Measurements from ENCODE around the gene PDHX.

PDHX gene

DNA sequence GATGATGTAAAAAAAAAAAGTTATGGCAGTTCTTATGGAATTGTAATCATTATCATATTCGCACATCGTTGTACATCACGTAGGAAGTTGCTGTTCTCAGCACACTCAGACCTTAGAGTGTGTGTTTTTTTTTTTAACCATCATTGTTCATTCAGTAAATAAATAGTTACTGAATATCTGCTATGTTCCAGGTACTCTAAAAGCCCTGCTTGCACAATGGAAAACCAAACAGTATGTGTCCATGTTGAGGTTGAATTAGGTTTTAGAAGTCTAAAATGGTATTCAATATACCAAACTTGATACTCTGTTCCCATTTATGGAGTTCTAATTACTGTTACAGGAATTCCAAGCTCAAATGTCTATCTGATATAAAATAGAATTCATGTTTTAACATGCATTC, 41.2 kb downstream of the PDHX start:
- no peak for DNase-seq

DNA sequence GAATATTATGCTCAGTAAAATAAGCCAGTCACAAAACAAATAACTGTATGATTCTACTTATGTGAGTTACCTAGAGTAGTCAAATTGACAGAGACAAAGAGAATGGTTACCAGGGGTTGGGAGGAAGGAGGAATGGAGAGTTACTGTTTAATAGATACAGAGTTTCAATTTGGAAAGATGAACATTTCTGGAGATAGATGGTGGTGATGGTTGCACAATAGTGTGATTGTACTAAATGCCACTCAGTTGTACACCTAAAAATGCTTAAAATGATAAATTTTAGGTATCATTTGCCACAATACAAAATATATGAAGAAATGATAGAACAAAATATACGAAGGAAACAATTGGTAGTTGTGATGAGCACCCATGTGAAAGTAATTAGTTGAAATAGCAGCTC, 43.4 kb downstream of the PDHX start:
- DNase-seq = no peak

DNA sequence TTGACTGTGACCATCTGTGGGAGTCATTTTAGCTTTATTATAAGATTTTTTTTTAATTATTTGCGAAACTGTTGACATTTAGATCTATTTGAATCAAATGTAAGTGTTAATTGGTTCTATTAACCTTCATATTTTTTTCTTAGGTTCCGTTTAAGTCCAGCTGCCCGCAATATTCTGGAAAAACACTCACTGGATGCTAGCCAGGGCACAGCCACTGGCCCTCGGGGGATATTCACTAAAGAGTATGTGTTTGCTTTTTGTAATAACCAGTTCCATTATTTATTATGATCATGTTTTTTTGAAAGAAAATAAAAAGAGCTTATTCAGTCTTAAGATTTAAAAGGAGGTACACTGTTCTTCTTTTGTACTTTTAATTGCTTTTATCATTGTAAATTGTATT, 43.9 kb downstream of the PDHX start:
- no peak for DNase-seq

DNA sequence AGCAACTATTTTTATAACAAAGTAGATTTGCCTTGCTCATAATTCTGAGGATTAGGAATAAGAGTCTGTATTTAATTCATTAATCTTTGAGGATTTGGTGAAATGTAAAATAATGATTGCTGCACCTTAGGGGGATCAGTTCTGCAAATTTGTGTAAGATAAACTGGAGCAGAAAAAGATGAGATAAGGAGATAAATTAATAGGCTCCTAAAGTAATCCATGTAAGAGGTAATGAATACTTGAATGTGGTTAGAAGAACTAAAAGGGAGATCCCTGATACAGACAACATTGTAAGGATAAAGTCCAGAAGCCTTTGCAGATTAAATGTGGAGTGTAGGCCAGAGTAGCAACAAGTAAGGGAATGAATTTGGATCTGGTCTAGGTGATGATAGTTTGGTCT, 45.6 kb downstream of the PDHX start:
- no peak for DNase-seq

DNA sequence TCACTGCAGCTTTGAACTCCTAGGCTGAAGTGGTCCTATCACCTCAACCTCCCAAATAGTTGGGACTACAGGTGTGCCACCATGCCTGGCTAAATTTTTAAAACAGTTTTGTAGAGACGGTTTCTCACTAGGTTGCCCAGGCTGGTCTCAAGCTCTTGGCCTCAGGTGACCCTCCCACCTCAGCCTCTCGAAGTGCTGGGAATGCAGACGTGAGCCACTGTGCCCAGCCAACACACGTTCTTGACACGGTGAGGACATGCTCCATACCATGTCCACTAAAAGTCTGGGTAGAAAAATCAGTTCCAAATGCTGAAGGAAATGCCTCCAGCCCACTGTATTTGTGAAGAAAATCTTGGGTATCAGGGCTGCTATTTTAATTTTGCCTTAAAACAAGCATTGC, 46.9 kb downstream of the PDHX start:
- no peak for DNase-seq

DNA sequence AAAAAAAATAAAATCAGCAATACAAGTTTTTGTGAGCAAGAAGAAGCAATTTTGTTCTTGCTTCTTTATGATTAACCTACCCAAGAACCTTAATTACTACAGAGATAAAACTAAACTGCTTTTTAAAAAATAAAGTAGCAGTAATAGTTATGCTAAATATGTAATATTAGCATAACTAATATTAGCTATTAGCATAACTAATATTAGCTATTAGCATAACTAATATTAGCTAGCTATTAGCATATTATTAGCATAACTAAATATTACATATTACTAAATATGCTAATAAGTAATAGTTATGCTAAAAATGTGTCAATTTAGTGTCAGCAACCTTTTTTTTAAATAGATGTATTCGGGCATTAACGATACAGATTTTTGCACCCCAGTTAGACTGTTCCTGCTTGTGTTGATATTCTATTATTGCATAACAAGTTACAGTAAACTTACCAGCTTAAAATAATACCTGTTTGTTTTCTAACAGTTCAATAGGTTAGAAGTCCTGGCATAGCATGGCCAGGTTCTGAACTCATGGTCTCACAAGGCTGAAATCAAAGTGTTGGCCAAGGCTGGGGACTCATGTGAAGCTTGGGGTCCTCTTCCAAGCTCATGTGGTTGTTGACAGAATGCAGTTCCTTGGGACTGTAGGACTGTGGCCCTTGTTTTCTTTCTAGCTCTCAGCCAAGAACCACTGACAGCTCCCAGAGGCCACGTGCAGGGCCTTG, 48.4 kb downstream of the PDHX start:
- DNase-seq = no peak

DNA sequence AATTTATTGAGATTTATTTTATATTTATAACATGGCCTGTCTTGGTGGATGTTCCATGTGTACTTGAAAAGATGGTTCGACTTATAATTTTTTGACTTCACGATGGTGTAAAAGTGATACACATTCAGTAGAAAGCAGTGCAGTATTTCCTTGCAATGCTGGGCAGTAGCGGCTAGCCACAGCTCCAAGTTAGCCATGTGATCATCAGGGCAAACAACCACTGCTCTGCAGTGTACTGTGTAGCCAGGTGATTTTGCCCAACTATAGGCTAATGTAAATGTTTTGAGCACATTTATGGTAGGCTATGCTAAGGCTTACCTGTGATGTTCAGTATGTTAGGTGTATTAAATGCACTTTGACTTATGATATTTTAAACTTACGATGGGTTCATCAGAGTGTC, 52.4 kb downstream of the PDHX start:
- no peak for DNase-seq

DNA sequence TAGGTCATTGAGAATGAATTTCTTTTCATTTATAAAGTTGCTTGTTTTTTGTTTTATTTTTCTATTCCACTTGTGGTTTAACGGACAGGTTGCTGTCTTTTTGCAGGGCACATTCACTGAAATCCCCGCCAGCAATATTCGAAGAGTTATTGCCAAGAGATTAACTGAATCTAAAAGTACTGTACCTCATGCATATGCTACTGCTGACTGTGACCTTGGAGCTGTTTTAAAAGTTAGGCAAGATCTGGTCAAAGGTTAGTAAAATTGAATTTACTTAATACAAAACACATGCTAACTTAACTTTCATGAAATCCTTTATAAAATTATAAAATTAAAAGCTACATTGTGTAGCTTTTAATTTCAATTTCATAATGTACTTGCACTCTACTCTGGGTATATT, 53.6 kb downstream of the PDHX start:
- no peak for DNase-seq

DNA sequence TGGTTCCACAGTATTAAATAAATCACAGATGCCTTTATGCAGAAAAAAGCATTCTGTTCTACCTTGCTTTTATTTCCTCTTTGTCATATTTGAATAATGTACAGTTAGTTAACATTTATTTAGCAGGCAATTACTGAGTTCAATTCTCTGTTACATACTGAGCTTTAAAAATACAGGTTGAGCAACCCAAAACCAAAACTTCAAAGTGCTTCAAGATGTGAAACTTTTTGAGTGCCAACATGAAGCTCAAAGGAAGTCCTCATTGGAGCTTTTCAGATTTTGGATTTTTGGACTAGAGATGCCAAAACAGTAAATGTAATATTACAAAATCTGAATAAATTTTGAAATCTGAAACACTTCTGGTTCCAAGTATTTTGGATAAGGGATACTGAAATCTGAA, 54.1 kb downstream of the PDHX start:
- no peak for DNase-seq

DNA sequence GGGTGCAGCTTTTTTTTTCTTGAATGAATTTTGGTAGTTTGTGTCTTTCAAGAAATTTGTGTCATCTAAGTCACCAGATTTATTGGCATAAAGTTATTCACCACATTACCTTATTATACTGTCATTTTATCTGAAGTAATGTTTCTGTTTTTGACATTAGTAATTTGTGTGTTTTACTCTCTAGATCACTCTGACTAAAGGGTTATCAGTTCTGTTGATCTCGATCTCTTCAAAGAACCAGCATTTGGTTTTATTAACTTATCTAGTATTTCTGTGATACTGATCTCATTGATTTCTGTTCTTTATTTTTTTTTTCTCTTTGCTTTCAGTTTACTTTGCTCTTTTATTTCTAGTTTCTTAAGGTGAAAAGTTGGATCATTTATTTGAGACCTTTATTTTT, 55.5 kb downstream of the PDHX start:
- DNase-seq = no peak

DNA sequence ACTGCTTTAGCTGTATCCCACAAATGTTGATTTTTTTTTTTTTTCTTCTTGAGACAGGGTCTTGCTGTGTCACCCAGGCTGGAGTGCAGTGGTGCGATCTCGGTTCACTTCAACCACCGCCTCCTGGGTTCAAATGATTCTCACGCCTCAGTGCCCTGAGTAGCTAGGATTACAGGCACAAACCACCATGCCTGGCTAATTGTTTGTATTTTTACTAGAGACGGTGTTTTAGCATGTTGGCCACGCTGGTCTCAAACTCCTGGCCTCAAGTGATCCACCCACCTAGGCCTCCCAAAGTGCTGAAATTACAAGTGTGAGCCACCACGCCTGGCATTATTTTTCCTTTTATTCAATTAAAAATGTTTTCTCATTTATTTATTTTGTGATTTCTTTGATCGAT, 55.9 kb downstream of the PDHX start:
- no peak for DNase-seq

DNA sequence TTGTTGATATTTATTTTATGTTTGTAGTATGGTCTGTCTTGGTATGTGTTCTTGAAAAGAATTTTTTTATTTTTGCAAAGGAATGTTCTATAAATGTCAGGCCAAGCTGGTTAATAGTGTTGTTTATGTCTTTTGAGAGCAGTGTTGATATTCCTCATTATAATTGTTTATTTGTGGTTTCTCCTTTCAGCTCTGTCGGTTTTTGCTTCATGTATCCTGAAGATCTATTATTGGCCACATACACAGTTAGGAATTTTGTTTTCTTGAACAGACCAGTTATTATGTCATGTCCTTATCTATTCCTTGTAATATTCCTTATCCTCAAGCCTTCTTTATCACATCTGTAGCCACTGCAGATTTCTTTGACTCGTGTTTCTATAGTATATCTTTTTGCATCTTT, 56.5 kb downstream of the PDHX start:
- peak; percentile 18 for DNase-seq

DNA sequence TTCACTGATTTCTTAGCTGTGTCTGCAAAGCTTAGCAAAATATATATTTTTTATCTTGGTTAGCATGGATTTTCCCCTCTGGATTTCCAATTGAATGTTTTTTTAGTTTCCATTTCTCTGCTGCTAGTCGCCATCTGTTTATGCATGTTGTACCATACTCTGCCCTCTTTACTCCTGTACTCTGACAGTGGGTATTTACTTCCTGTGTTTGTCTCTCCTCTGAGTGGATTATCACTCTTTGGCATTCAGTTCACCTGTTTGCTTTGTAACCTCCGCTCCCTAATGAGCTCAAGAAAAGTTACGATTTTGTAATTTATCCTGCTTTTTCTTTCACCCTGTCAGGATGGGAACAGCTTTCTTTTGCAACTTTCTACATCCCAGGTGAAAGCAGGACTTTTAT, 59.1 kb downstream of the PDHX start:
- DNase-seq = no peak

DNA sequence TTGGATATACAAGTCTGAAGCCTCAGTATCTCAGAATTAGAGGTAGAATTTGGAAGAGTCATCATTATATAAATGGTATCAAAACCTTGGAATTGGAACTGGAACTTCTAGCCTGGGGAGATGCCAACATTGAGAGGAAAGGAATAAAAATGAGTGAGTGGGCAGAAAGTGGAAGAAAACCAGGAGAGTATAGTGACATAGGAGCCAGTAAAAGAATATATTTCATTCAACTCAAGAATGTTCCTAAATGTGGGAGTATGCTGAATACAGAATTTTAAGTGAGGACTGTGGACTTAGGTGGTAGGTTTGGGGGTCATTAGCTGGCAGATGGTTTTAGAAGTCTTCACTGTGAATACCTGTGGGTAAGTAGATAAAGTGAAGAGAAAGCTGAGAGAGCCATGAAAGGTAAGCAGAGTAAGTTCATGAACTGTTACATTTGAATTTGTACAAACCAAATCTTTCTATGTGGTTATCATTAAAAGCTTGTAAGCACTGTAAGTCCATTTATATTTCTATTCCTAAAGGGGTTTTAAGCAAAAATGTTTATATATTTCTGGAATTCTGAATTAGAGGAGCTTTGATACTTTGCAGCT, 60.2 kb downstream of the PDHX start:
- no peak for DNase-seq

DNA sequence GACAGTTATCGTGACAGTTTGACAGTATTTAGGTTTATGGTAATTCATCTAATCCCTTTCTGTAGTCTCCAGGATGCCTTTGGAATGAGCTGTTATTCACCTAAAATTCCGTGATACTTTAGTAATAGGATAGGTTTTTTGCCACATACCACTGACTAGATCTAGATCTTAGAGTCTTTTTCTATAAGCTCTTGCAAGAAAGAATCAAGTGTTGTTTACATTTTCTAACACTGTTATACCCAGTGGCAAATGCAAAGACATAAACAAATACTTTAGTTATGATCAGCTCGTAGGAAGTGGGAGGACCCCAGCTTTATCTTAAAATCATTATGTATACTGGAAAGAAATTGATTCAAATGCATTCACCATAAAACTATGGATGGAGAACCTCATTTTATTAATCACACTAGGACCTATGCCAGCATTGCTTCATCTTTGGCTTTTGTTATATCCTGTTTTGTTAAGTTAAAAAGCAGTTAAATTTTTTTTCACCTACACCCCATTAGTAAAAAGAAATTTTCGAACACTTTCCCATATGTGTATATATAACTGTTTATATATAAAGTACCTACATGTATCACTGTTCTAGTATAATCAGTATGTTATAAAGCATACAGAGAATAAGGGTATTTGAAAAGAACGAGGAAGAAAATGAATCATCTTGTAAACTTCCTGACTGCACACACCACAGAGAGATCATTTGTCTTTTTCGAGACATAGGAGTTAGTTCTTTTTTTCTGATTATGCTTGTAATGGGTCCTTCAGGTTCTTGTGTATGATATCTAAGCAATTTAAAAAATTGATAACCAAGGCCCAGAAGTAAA, 60.9 kb downstream of the PDHX start:
- peak; percentile 81 for DNase-seq

DNA sequence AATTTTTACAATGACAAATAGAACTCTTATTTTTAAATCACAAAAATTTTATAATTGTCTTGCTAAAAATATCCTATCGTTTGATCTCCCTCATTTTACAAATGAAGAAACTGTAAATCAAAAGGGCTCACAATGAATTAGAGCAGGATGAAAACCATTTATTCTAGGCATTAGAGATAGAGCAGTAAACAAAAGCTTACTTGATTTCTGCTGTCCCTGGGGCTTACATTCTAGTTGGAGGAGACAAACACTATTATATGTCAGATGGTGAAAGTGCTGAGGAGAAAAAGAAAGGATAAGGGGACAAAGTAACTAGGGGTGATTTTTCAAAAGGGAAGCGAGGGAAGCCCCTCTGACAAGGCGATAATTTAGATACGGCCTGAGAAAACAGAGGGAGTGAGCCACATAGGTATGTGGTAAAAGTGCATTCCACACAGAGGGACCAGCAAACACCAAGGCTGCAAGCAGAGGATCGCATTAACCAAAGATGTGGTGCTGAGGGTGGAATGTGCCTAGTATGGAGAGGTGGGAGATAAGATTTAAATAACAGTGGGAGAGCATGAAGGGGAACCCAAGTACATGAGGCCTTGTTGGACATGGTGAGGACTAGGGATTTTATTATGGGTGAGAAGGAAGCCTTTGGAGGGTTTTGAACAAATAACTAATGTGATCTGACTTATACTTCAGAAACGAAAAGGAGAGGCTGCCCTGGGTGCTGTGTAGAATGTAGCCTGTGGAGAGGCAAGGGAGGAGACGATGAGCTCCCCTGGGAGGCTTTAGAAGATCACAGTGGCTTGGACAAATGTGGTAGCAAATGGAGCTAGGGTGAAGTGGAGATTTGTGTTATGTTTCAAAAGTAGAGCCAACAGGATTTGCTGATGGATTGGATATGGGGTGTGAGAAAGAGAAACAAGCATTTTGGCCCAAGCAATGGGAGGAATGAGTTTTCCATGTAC, 62.1 kb downstream of the PDHX start:
- no peak for DNase-seq

DNA sequence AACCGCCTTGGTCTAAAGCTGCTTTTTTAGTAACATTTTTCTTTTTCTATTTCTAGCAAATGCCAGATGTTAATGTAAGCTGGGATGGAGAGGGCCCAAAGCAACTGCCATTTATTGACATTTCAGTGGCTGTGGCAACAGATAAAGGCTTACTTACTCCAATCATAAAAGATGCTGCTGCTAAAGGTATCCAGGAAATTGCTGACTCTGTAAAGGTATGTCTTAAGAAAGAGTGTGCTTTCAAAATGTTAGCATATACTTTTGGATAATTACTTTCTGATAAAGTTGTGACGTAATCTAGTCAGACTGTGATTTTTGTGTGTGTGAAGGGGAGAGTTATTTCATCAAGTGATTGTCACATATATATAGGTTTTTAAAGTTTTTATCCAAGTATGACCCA, 68.1 kb downstream of the PDHX start:
- DNase-seq = no peak

DNA sequence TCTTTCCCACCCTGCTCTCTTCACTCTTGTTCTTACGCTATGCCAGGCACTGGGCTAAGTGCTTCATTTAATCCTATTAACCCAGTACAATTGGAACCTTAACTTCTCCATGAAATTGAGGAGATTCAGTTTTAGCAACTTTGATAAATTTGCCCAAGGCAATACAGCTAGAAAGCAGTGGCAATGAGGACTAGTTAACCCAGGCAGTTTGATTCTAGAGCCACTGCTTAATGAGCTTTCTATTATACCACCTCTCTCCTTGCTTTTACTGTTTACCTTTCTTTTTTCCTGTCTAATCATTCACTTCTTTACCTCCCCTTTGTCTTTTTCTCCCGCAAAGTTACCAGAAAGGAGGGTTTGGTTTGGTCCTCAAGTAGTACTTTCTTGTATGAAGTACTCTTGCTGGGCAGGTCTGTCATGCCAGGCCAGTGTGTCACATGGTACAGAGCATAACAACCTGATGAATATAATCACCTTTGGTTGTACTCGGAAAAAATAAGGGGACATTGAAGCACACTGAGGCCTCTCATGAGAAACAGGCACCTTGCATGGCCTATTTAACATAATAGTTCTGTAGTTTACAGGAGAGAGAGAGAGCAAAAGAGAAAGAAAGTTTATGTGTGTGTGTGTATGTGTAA, 70.6 kb downstream of the PDHX start:
- DNase-seq = no peak

DNA sequence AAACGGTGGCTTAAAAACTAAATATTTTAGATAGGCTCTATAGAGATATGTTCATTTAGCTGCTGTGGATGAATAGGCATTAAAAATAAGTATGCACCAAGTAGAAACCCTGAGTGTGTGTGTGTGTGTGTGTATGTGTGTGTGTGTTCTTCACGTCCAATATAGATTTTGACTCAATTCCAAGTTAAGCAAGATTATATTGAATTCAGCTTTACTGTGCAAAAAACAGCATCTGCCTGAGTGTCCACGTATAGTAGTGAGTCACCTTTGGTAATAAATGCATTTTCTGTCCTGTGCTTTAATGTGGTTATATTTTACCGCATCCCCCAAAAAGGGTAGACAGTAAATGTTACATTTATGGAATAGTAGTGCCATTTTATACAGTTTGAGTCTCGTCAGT, 71.2 kb downstream of the PDHX start:
- no peak for DNase-seq

DNA sequence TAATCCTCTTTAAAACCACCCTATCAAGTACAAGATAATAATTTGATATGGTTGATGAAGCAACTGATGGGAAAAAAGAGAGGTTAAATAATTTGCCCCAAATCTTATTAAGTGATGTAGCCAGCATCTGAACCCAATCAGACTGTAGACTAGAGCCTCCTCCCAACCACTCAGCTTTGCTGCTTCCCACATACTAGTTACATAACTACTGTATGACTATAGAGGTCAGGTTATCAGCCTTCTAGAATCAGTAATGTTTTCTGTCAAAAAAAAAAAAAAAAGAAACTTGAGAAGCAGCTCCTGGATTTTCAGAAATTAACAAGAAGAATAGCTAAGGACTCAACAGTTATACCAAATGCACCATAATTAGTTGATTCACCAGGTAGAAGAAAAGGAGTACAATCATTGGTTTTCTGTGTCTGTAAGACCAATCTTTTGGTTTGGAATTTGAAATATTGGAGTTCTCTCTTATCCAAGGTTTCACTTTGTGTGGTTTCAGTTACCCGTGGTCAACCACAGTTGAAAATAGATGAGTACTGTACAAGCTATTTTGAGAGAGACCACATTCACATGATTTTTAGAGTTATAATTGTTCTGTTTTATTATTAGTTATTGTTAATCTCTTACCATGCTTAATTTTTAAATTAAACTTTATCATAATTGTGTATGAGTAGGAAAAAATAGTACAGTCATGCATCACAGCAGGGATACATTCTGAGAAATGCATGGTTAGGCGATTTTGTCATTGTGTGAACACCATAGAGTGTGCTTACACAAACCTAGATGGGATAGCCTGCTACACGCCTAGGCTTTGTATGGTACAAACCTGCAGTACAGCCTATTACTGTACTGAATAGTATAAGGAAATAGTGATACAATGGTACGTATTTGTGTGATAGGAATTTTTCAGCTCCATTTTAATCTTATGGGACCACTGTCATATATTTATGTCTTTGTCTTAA, 72.2 kb downstream of the PDHX start:
- DNase-seq = peak; percentile 66

DNA sequence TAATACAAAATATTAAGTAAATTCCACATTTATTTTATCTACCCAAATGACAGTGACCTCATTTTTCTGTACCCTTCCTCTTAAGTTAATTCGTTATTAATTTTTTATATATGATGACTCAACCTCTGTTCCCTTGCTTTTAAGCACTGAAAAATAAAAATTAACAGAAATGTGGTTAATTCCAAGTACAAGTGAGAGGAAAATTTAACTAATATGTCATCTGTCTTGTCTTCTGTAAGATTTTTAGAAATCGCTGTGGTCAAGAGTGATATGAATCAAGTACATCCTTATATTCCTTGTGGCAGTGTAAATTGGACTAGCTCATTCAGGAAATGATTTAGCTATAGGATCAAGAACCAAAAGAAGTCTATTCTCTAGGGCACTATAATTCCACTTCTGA, 74.5 kb downstream of the PDHX start:
- no peak for DNase-seq

Measured in fibroblast of skin of back (primary cell).